Sigmoid colon (tissue), 7 donors: ENCODE results near the gene FRMPD4. TPM values are rescaled to one million over a fixed set of nuclear protein-coding genes. Genes with fewer than 3 reads are reported as not detected.

ENCODE experiments used
- DNase-seq: peaks from one replicate; pipeline ENCODE4 v3.0.0-alpha.2; 2019
- H3K27ac ChIP-seq, 4 donors: fragments of 200-600 bp; sonication (generic); one replicate each; pipeline ENCODE4 v1.5.1; 2016 to 2019; ENCODE audit warnings: mild to moderate bottlenecking in 1 of 4
- H3K27me3 ChIP-seq, 3 donors: fragments of 200-600 bp; sonication (generic); one replicate each; pipeline ENCODE4 v1.5.1; 2019; ENCODE audit warnings: mild to moderate bottlenecking in 1 of 3
- H3K36me3 ChIP-seq, 4 donors: fragments of 200-600 bp; sonication (generic); one replicate each; pipeline ENCODE4 v1.5.1; 2016 to 2019
- H3K4me1 ChIP-seq, 4 donors: fragments of 200-600 bp; sonication (generic); one replicate each; pipeline ENCODE4 v1.5.1; 2017 to 2019
- H3K4me3 ChIP-seq, 4 donors: fragments of 200-600 bp; sonication (generic); one replicate each; pipeline ENCODE4 v1.5.1; 2017 to 2019; ENCODE audit warnings: mild to moderate bottlenecking in 2 of 4, moderate library complexity in 1 of 4
- H3K9me3 ChIP-seq, 4 donors: fragments of 200-600 bp in 3 of 4; sonication (generic) in 3 of 4; one replicate each; pipeline versions ENCODE4 v1.5.1 to v1.6.1; 2013 to 2019
- CTCF ChIP-seq, 4 experiments: fragments of 450-650 bp in 3 of 4; fragments of 200-600 bp in 1 of 4; IDR thresholded peaks; one replicate each; pipeline ENCODE4 v1.5.1; 2016 to 2019; ENCODE audit warnings: antibody characterized with exemption in 4 of 4, mild to moderate bottlenecking in 3 of 4, moderate library complexity in 2 of 4
- EP300 ChIP-seq, 4 donors: sonication (generic); formaldehyde crosslinking; IDR thresholded peaks; one replicate each; pipeline ENCODE4 v1.6.1; 2017; ENCODE audit warnings: antibody characterized with exemption in 4 of 4
- POLR2A ChIP-seq, 2 donors: fragments of 450-650 bp; IDR thresholded peaks; one replicate each; pipeline ENCODE4 v1.6.1; 2016; ENCODE audit warnings: antibody characterized with exemption in 2 of 2, mild to moderate bottlenecking in 2 of 2, moderate library complexity in 2 of 2
- POLR2AphosphoS5 ChIP-seq, 4 donors: sonication (generic); formaldehyde crosslinking; IDR thresholded peaks; one replicate each; pipeline ENCODE4 v1.6.1; 2017; ENCODE audit warnings: antibody characterized with exemption in 4 of 4
- WGBS, 2 donors: extraction: QIAGEN DNeasy Blood & Tissue Kit; methylation state at CpG; one replicate each; pipeline ENCODE4 v1.1.7; 2013; 5-methylcytosine and 5-hydroxymethylcytosine counted together
- intact Hi-C: fragments of 100-400 bp; cut with DNase I; formaldehyde crosslinking; loops from one replicate; pipeline ENCODE4 v1.15.1; 2023
- polyA plus RNA-seq, 3 donors: library from polyadenylated mRNA; stranded (reverse); fragments of 200-250 nt; gene quantifications; one replicate each; pipeline ENCODE4 v1.2.3, GENCODE V29; 2013
- total RNA-seq, 4 donors: library from RNA; depleted of rRNA; stranded (reverse); fragments of >200 nt; gene quantifications; one replicate each; pipeline ENCODE4 v1.1.0, GENCODE V29; 2016
- donor health status: healthy with polysubstance abuse.
- donor health status: Bipolar disorder and iron deficiency.
- donor health status: healthy.

FRMPD4 gene
- total and polyA plus RNA-seq, 7 donors, result 0.22 to 5.8 (median 2.9) TPM; not detected in 2

- TF ChIP-seq CTCF (IDR thresholded peaks at IDR 0.05) (no peak), EP300 (IDR thresholded peaks at IDR 0.05) (no peak), POLR2A (IDR thresholded peaks at IDR 0.05) (no peak), POLR2AphosphoS5 (IDR thresholded peaks at IDR 0.05) (no peak)
- H3K4me3 ChIP-seq, result no peak overlapping the region
- no peak for DNase-seq
- no peaks in the 10 kb centered on the region for H3K27me3 ChIP-seq
- 51 to 52% methylated on average over 2 of the region's 2 CpGs for WGBS, 2 donors
- H3K27ac ChIP-seq, result no peak overlapping the region
- no peaks in the 10 kb centered on the region for H3K36me3 ChIP-seq
- no peaks in the 10 kb centered on the region for H3K9me3 ChIP-seq
- H3K4me1 ChIP-seq, result no peaks in the 10 kb centered on the region
- intact Hi-C loops, result no loop called here
These were observed 36.1 kb downstream of the FRMPD4 start for GRCh38 chrX:12174358-12174757.

GRCh38 chrX:12197030-12197429 lies 58.8 kb downstream of the FRMPD4 start:
- no peak for TF ChIP-seq EP300 (IDR thresholded peaks at IDR 0.05)
- no peak for TF ChIP-seq CTCF (IDR thresholded peaks at IDR 0.05)
- TF ChIP-seq POLR2A (IDR thresholded peaks at IDR 0.05), result no peak
- TF ChIP-seq POLR2AphosphoS5 (IDR thresholded peaks at IDR 0.05), result no peak
- Histone ChIP-seq H3K27me3 (no peaks in the 10 kb centered on the region), H3K4me1 (no peaks in the 10 kb centered on the region), H3K4me3 (no peak overlapping the region), H3K36me3 (no peaks in the 10 kb centered on the region), H3K9me3 (no peaks in the 10 kb centered on the region), H3K27ac (no peak overlapping the region)
- DNase-seq, result no peak
- intact Hi-C loops, result no loop called here
- 85 to 86% methylated on average over 2 of the region's 2 CpGs for WGBS, 2 donors

GRCh38 chrX:12206413-12206812 lies 68.1 kb downstream of the FRMPD4 start:
- H3K9me3 ChIP-seq, result no peaks in the 10 kb centered on the region
- H3K4me1 ChIP-seq, result peaks cover 0 to 13% (median 0%) of the 10 kb centered on the region in 4 donors
- no peak overlapping the region for H3K4me3 ChIP-seq
- H3K27me3 ChIP-seq, result no peaks in the 10 kb centered on the region
- no peak for DNase-seq
- intact Hi-C loops, result no loop called here
- no peak for TF ChIP-seq CTCF (IDR thresholded peaks at IDR 0.05)
- TF ChIP-seq POLR2A (IDR thresholded peaks at IDR 0.05), result no peak
- TF ChIP-seq EP300 (IDR thresholded peaks at IDR 0.05), result no peak
- TF ChIP-seq POLR2AphosphoS5 (IDR thresholded peaks at IDR 0.05), result no peak
- no peaks in the 10 kb centered on the region for H3K36me3 ChIP-seq
- 59 to 89% methylated on average over 1 of the region's 1 CpG for WGBS, 2 donors
- no peak overlapping the region for H3K27ac ChIP-seq

- no peaks in the 10 kb centered on the region for H3K36me3 ChIP-seq
- peak overlapping the region in 3 of 4 donors; percentile 57 to 78 (median 63) for H3K27ac ChIP-seq
- intact Hi-C loops, result loop anchor here (5.0 to 10.0 kb wide), 2 partner anchors 63 to 234 kb away; no protein-coding TSS in a partner anchor
- H3K4me3 ChIP-seq, result no peak overlapping the region
- WGBS, 2 donors, result 68 to 70% methylated on average over 4 of the region's 4 CpGs
- DNase-seq, result peak; percentile 87
- no peaks in the 10 kb centered on the region for H3K9me3 ChIP-seq
- no peak for TF ChIP-seq POLR2A (IDR thresholded peaks at IDR 0.05)
- TF ChIP-seq POLR2AphosphoS5 (IDR thresholded peaks at IDR 0.05), result no peak
- peaks cover 0 to 16% (median 0%) of the 10 kb centered on the region in 4 donors for H3K4me1 ChIP-seq
- H3K27me3 ChIP-seq, result no peaks in the 10 kb centered on the region
These were observed 72.0 kb downstream of the FRMPD4 start for GRCh38 chrX:12210196-12210815.

- whole genome bisulfite sequencing, 2 donors, result 45 to 64% methylated on average over 3 of the region's 3 CpGs
- no peaks in the 10 kb centered on the region for H3K36me3 ChIP-seq
- peaks cover 0 to 16% (median 0%) of the 10 kb centered on the region in 4 donors for H3K4me1 ChIP-seq
- peak overlapping the region in 3 of 4 donors; percentile 57 to 78 (median 63) for H3K27ac ChIP-seq
- H3K9me3 ChIP-seq, result no peaks in the 10 kb centered on the region
- intact Hi-C loops, result loop anchor here (5.0 to 10.0 kb wide), 2 partner anchors 64 to 234 kb away; no protein-coding TSS in a partner anchor
- no peaks in the 10 kb centered on the region for H3K27me3 ChIP-seq
- no peak overlapping the region for H3K4me3 ChIP-seq
- no peak for DNase-seq
- no peak for TF ChIP-seq POLR2A (IDR thresholded peaks at IDR 0.05)
- peak in 2 of 4 donors; percentile 37 to 63 for TF ChIP-seq POLR2AphosphoS5 (IDR thresholded peaks at IDR 0.05)
- no peak for TF ChIP-seq CTCF (IDR thresholded peaks at IDR 0.05)
- peak in 1 of 4 donors; percentile 19 for TF ChIP-seq EP300 (IDR thresholded peaks at IDR 0.05)
These were observed 72.7 kb downstream of the FRMPD4 start for GRCh38 chrX:12210971-12211370.
